ENCODE data around the gene UBE2L6. TPM values are rescaled to one million over a fixed set of nuclear protein-coding genes. Genes with fewer than 3 reads are reported as not detected.

The UBE2L6 gene
- polyA plus RNA-seq, 1 donor from 2014 or later: 88.0 TPM

DNA sequence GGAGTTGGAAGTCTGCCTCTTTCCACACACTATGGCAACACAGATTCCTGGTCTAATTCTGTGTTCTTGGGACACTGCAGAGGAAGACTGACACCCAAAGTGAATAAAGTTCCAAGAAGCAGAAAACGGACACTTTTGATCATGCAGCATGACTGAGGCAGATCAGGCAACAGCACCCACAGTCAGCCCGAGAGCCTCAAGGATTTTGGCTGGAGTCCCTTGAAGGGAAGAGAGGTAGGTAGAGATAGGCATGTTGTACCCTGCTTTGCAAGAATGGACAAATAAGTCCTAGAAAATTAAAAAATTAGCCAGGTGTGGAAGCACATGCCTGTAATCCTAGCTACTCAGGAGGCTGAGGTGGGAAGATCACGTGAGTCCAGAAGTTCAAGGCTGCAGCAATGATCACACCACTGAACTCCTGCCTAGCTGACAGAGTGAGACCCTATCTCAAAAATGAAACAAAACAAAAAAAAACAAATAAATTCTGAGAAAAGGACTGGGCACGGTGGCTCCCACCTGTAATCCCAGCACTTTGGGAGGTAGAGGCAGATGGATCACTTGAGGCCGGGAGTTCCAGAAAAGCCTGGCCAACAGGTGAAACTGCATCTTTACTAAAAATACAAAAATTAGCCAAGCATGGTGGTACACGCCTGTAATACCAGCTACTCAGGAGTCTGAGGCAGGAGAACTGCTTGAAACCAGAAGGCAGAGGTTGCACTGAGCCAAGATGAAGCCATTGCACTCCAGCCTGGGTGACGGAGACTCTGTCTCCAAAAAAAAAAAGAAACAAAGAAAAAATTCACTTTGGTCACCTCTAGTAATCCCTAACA lies 58.9 kb downstream of the UBE2L6 start:
- Histone ChIP-seq H3K9me2 (ENCODE audit: insufficient read depth, low read length) (no peaks in the 10 kb centered on the region), H2AFZ (ENCODE audit: low read depth, low read length) (no peak overlapping the region), H3K4me2 (ENCODE audit: low read length) (no peak overlapping the region), H3K79me2 (replicated peaks; ENCODE audit: insufficient read depth, low read length) (no peaks in the 10 kb centered on the region), H3K27me3 (ENCODE audit: insufficient read depth, low read depth, low read length) (peaks cover 16% of the 10 kb centered on the region), H3K9ac (ENCODE audit: low read length) (no peak overlapping the region), H4K20me1 (ENCODE audit: insufficient read depth) (no peaks in the 10 kb centered on the region), H3K9me3 (ENCODE audit: low read length) (no peaks in the 10 kb centered on the region), H3K27ac (ENCODE audit: low read length) (no peak overlapping the region), H3K4me3 (ENCODE audit: low read length) (no peak overlapping the region), H3F3A (ENCODE audit: insufficient read depth, low read length, poor library complexity, severe bottlenecking) (no peaks in the 10 kb centered on the region), H3K36me3 (ENCODE audit: insufficient read depth, low read length) (no peaks in the 10 kb centered on the region)
- TF ChIP-seq REST (IDR thresholded peaks at IDR 0.05; ENCODE audit: borderline replicate concordance) (no peak), POLR2AphosphoS5 (IDR thresholded peaks at IDR 0.05) (no peak), MXI1 (conservative IDR thresholded peaks at IDR 0.05; ENCODE audit: poor library complexity, severe bottlenecking) (no peak), TAF1 (IDR thresholded peaks at IDR 0.05; ENCODE audit: low read depth) (no peak), CTCF (IDR thresholded peaks at IDR 0.05; ENCODE audit: poor library complexity, severe bottlenecking) (no peak), EZH2 (IDR thresholded peaks at IDR 0.05; ENCODE audit: borderline replicate concordance, insufficient read depth, low read length, poor library complexity, severe bottlenecking) (no peak), SMC3 (conservative IDR thresholded peaks at IDR 0.05; ENCODE audit: poor library complexity) (no peak), RAD21 (conservative IDR thresholded peaks at IDR 0.05) (no peak), EP300 (conservative IDR thresholded peaks at IDR 0.05; ENCODE audit: poor library complexity, severe bottlenecking) (no peak)

DNA sequence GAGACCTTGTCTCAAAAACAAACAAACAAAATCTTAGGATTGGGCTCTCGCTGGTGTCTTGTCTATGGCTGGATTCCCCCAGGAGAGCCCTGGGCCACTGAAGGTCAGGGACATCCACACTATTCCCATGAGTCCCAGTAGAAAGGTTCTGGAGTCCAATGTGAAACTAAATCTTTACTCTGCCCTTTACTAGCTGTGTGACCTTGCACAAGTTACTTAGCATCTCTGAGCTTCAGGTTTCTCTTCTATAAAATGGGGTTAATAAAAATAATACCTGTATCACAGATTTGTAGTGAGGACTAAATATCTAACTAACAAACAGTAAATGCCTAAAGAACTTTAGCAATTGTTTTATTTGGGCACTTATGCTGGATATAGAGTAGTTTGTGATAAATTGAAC lies 61.0 kb downstream of the UBE2L6 start:
- H3K27ac ChIP-seq (ENCODE audit: low read length): no peak overlapping the region
- no peaks in the 10 kb centered on the region for H3K79me2 ChIP-seq (replicated peaks; ENCODE audit: insufficient read depth, low read length)
- no peaks in the 10 kb centered on the region for H3F3A ChIP-seq (ENCODE audit: insufficient read depth, low read length, poor library complexity, severe bottlenecking)
- H4K20me1 ChIP-seq (ENCODE audit: insufficient read depth): no peaks in the 10 kb centered on the region
- no peaks in the 10 kb centered on the region for H3K27me3 ChIP-seq (ENCODE audit: insufficient read depth, low read depth, low read length)
- H3K9me3 ChIP-seq (ENCODE audit: low read length): no peaks in the 10 kb centered on the region
- H3K4me2 ChIP-seq (ENCODE audit: low read length): no peak overlapping the region
- no peak overlapping the region for H3K9ac ChIP-seq (ENCODE audit: low read length)
- no peak overlapping the region for H2AFZ ChIP-seq (ENCODE audit: low read depth, low read length)
- H3K9me2 ChIP-seq (ENCODE audit: insufficient read depth, low read length): no peaks in the 10 kb centered on the region
- no peak for TF ChIP-seq TAF1 (IDR thresholded peaks at IDR 0.05; ENCODE audit: low read depth)
- no peak for TF ChIP-seq MXI1 (conservative IDR thresholded peaks at IDR 0.05; ENCODE audit: poor library complexity, severe bottlenecking)
- no peak for TF ChIP-seq SMC3 (conservative IDR thresholded peaks at IDR 0.05; ENCODE audit: poor library complexity)
- no peak for TF ChIP-seq RAD21 (conservative IDR thresholded peaks at IDR 0.05)
- TF ChIP-seq REST (IDR thresholded peaks at IDR 0.05; ENCODE audit: borderline replicate concordance): no peak
- no peak for TF ChIP-seq EP300 (conservative IDR thresholded peaks at IDR 0.05; ENCODE audit: poor library complexity, severe bottlenecking)
- TF ChIP-seq CTCF (IDR thresholded peaks at IDR 0.05; ENCODE audit: poor library complexity, severe bottlenecking): no peak
- no peak for TF ChIP-seq POLR2AphosphoS5 (IDR thresholded peaks at IDR 0.05)
- TF ChIP-seq EZH2 (IDR thresholded peaks at IDR 0.05; ENCODE audit: borderline replicate concordance, insufficient read depth, low read length, poor library complexity, severe bottlenecking): no peak
- H3K4me3 ChIP-seq (ENCODE audit: low read length): no peak overlapping the region
- H3K36me3 ChIP-seq (ENCODE audit: insufficient read depth, low read length): no peaks in the 10 kb centered on the region

All from neural cell (in vitro differentiated cells).